Smooth muscle cell (in vitro differentiated cells): ENCODE results near the gene MAMDC2. TPM values are rescaled to one million over a fixed set of nuclear protein-coding genes. Genes with fewer than 3 reads are reported as not detected.

Source experiments
- DNase-seq: peaks from one replicate; lab custom pipeline; 2025; ENCODE audit not compliant: unreplicated experiment; lab: John Stamatoyannopoulos, UW
- H2AFZ ChIP-seq: fragments of 200-600 bp; sonication (generic); 2 replicates; pipeline ENCODE4 v1.6.0; 2016; ENCODE audit warnings: antibody characterized with exemption, low read depth, mild to moderate bottlenecking
- H3F3A ChIP-seq: fragments of 200-600 bp; sonication (generic); 2 replicates; pipeline ENCODE4 v1.6.0; 2017; ENCODE audit warnings: antibody characterized with exemption, low read depth
- H3K27ac ChIP-seq: fragments of 200-600 bp; sonication (generic); 2 replicates; pipeline ENCODE4 v1.5.1; 2016; ENCODE audit warnings: low read depth, mild to moderate bottlenecking
- H3K27me3 ChIP-seq: fragments of 200-600 bp; sonication (generic); 2 replicates; pipeline ENCODE4 v1.6.1; 2016; ENCODE audit warnings: low read depth, mild to moderate bottlenecking
- H3K36me3 ChIP-seq: fragments of 200-600 bp; sonication (generic); 2 replicates; pipeline ENCODE4 v1.5.1; 2016; ENCODE audit warnings: low read depth
- H3K4me1 ChIP-seq: fragments of 200-600 bp; sonication (generic); 2 replicates; pipeline ENCODE4 v1.5.1; 2016; ENCODE audit warnings: low read depth
- H3K4me2 ChIP-seq: fragments of 200-600 bp; sonication (generic); 2 replicates; pipeline ENCODE4 v1.6.0; 2016; ENCODE audit warnings: mild to moderate bottlenecking
- H3K4me3 ChIP-seq: fragments of 200-600 bp; sonication (generic); 2 replicates; pipeline ENCODE4 v1.5.1; 2016; ENCODE audit warnings: mild to moderate bottlenecking
- H3K79me2 ChIP-seq: fragments of 200-600 bp; sonication (generic); 2 replicates; pipeline ENCODE4 v1.6.0; 2016; ENCODE audit warnings: low read depth, mild to moderate bottlenecking
- H3K9ac ChIP-seq: fragments of 200-600 bp; sonication (generic); 2 replicates; pipeline ENCODE4 v1.6.0; 2016; ENCODE audit warnings: low read depth
- H3K9me3 ChIP-seq: fragments of 200-600 bp; sonication (generic); replicated peaks from 2 replicates; pipeline ENCODE4 v1.5.1; 2016; ENCODE audit warnings: low read depth
- H4K20me1 ChIP-seq: fragments of 200-600 bp; sonication (generic); 2 replicates; pipeline ENCODE4 v1.6.0; 2016; ENCODE audit warnings: low read depth
- CTCF ChIP-seq: fragments of 200-600 bp; sonication (generic); IDR thresholded peaks from 2 replicates; pipeline ENCODE4 v1.5.1; 2017; ENCODE audit warnings: borderline replicate concordance, mild to moderate bottlenecking, antibody characterized with exemption; ENCODE audit not compliant: insufficient read depth, poor library complexity, severe bottlenecking
- WGBS: methylation state at CpG from one replicate; pipeline ENCODE4 v1.1.7; 2016; ENCODE audit warnings: low lambda C conversion rate; 5-methylcytosine and 5-hydroxymethylcytosine counted together
- polyA plus RNA-seq: library from polyadenylated mRNA; unstranded; fragments of >200 nt; fragmentation: Nextera tagmentation; extraction: Ambion mirVana; gene quantifications from 2 replicates; pipeline ENCODE4 v1.2.1, GENCODE V29; 2016
- total RNA-seq: library from RNA; depleted of rRNA; stranded (reverse); fragments of >200 nt; gene quantifications from 2 replicates; pipeline ENCODE4 v1.2.3, GENCODE V29; 2014

The MAMDC2 gene
- total and polyA plus RNA-seq, 2 experiments from 2014 or later, result 8.2 to 13.0 TPM

- DNase-seq, result no peak
- TF ChIP-seq CTCF, result no peak
- Histone ChIP-seq H4K20me1 (no peaks in the 10 kb centered on the region), H3K4me1 (peaks cover 16% of the 10 kb centered on the region), H3K9ac (no peak overlapping the region), H3K36me3 (no peaks in the 10 kb centered on the region), H3K27ac (no peak overlapping the region), H2AFZ (no peak overlapping the region), H3K9me3 (no peaks in the 10 kb centered on the region), H3K4me3 (no peak overlapping the region), H3F3A (peaks cover 5% of the 10 kb centered on the region), H3K4me2 (no peak overlapping the region), H3K27me3 (no peaks in the 10 kb centered on the region), H3K79me2 (no peaks in the 10 kb centered on the region)
- WGBS, result 73% methylated on average over 3 of the region's 3 CpGs
Observed at GRCh38 chr9:70169222-70169621, 125.6 kb downstream of the MAMDC2 start.

GRCh38 chr9:70170151-70170790 lies 126.6 kb downstream of the MAMDC2 start:
- H3K27ac ChIP-seq, result no peak overlapping the region
- no peak overlapping the region for H3K4me3 ChIP-seq
- H3K27me3 ChIP-seq, result no peaks in the 10 kb centered on the region
- no peak overlapping the region for H3K4me2 ChIP-seq
- H3K36me3 ChIP-seq, result no peaks in the 10 kb centered on the region
- H3K9me3 ChIP-seq, result no peaks in the 10 kb centered on the region
- H3K79me2 ChIP-seq, result no peaks in the 10 kb centered on the region
- H3F3A ChIP-seq, result peaks cover 5% of the 10 kb centered on the region
- no peak for TF ChIP-seq CTCF
- WGBS, result 85% methylated on average over 7 of the region's 7 CpGs
- no peak overlapping the region for H2AFZ ChIP-seq
- H3K9ac ChIP-seq, result no peak overlapping the region
- H4K20me1 ChIP-seq, result no peaks in the 10 kb centered on the region
- H3K4me1 ChIP-seq, result peaks cover 7% of the 10 kb centered on the region
- DNase-seq, result no peak

DNA sequence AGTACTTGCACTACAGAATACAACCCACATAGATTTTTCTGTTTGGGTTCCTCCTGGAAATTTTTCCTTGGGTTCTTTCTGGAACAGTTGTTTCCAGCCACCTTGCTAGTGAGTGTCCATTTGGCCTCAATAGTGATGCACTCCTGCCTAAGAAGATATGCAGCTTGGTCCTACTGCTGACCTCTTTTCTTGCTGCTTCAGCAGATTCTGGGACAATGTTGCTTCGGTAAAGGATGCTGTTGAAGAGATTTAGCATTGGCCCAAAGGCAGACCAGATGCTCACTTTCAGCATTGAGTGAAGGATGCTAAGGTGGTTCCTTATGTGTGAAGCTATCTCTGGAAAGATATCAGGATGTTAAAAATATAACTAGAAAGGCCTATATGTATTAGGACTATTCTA lies 128.9 kb downstream of the MAMDC2 start:
- H4K20me1 ChIP-seq, result no peaks in the 10 kb centered on the region
- no peak overlapping the region for H3K27ac ChIP-seq
- no peak overlapping the region for H2AFZ ChIP-seq
- WGBS, result 90% methylated on average over 1 of the region's 1 CpG
- H3K4me3 ChIP-seq, result no peak overlapping the region
- H3K4me1 ChIP-seq, result no peaks in the 10 kb centered on the region
- no peaks in the 10 kb centered on the region for H3K36me3 ChIP-seq
- no peaks in the 10 kb centered on the region for H3K9me3 ChIP-seq
- no peak overlapping the region for H3K9ac ChIP-seq
- no peaks in the 10 kb centered on the region for H3K79me2 ChIP-seq
- no peak for DNase-seq
- no peaks in the 10 kb centered on the region for H3K27me3 ChIP-seq
- H3K4me2 ChIP-seq, result no peak overlapping the region
- no peak for TF ChIP-seq CTCF
- H3F3A ChIP-seq, result no peaks in the 10 kb centered on the region

DNA sequence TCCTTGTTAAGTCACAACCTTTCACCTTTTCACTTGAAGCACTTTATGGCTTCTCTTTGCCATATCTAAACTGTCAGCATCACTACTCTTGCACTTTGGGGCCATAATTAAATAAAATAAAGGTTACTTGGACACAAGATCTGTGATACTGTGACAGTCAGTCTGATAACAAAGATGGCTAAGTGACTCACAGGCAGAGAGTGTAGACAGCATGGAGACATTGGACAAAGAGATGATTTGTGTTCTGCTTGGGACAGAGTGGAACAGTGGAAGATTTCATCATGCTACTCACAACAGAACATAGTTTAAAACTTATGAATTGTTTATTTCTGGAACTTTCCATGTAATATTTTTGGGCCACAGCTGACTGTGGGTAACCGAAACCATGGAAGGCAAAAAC lies 133.5 kb downstream of the MAMDC2 start:
- Histone ChIP-seq H3K27ac (peak overlapping the region; percentile 21), H3F3A (no peaks in the 10 kb centered on the region), H3K4me2 (no peak overlapping the region), H3K36me3 (no peaks in the 10 kb centered on the region), H4K20me1 (no peaks in the 10 kb centered on the region), H3K9me3 (no peaks in the 10 kb centered on the region), H3K4me3 (no peak overlapping the region), H2AFZ (no peak overlapping the region), H3K27me3 (no peaks in the 10 kb centered on the region), H3K4me1 (no peaks in the 10 kb centered on the region), H3K79me2 (no peaks in the 10 kb centered on the region), H3K9ac (no peak overlapping the region)
- no peak for TF ChIP-seq CTCF
- no peak for DNase-seq
- 78% methylated on average over 1 of the region's 1 CpG for WGBS
